Dedifferentiated amniotic fluid mesenchymal stem cell (primary cell): ENCODE data around the gene NWD2.
"Not testable (repeated sequence)": the region's sequence is repeated elsewhere in the genome, so short reads cannot be mapped to it uniquely, and the experiment has no call there.

Experiments
- DNase-seq: peaks from one replicate; pipeline ENCODE4 v3.0.0-alpha.2; 2016; ENCODE audit errors: extremely low spot score

NWD2 gene

DNA sequence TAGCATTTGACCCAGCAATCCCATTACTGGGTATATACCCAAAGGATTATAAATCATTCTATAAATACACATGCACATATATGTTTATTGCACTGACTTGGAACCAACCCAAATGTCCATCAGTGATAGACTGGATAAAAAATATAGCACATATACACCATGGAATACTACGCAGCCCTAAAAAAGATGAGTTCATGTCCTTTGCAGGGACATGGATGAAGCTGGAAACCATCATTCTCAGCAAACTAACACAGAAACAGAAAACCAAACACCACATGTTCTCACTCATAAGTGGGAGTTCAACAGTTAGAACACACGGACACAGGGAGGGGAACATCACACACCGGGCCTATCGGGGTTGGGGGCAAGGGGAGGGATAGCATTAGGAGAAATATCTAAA is 250.8 kb downstream of the NWD2 start:
- DNase-seq, result not testable (repeated sequence)
